SU-DHL-6 (cell line): Measurements from ENCODE around the gene PTPRH.

ENCODE experiments used
- EZH2phosphoT487 ChIP-seq: fragments of 200-600 bp; sonication (generic), shearing (Covaris generic); conservative IDR thresholded peaks from 2 replicates; pipeline ENCODE4 v1.6.1; 2018; ENCODE audit warnings: mild to moderate bottlenecking, antibody characterized with exemption, low read length, moderate library complexity, mixed read lengths
- TF ChIP-seq, protein P1 (sequence below): fragments of 200-600 bp; sonication (generic); IDR thresholded peaks from one replicate; pipeline ENCODE4 v1.5.1; 2017; ENCODE audit warnings: antibody characterized with exemption, mild to moderate bottlenecking, low read length, moderate library complexity; ENCODE audit not compliant: insufficient read depth, poor library complexity, severe bottlenecking

DNA sequence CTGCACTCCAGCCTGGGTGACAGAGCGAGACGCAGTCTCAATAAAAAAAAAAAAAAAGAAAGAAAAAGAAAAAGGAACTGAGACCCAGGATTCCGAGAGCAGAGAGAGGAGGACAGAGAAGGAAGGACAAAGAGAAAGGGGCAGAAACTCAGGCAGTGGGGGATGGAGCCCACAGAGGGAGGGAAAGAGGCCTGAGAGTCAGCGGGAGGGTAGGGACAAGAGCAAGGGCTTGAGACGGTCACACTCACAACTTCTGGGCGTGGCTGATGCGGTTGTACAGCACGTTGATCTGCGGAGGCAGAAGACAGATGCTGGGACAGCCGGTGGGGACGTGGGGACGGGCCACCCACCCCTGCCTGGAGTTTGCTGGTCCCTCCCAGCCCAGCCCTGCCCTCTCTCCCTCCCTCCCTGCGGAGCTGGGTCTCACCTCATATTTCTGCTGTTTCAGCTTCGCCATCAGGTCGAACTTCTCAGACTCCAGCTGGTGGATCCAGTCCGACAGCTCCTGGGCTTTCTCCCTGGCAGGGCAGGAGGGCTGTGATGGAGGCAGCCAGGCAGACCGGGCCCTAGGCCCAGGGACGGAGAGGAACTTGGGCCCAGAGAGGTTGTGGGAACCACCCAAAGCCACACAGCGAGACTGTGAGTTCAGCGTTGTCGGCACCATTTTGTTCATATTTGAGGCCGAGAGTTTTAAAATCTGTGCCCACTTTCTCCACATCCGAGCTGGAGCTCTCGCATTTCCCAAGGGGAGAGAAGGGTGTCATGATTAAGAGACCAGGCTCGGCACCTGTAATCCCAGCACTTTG, 75.5 kb downstream of the PTPRH start:
- TF ChIP-seq, protein P1, sequence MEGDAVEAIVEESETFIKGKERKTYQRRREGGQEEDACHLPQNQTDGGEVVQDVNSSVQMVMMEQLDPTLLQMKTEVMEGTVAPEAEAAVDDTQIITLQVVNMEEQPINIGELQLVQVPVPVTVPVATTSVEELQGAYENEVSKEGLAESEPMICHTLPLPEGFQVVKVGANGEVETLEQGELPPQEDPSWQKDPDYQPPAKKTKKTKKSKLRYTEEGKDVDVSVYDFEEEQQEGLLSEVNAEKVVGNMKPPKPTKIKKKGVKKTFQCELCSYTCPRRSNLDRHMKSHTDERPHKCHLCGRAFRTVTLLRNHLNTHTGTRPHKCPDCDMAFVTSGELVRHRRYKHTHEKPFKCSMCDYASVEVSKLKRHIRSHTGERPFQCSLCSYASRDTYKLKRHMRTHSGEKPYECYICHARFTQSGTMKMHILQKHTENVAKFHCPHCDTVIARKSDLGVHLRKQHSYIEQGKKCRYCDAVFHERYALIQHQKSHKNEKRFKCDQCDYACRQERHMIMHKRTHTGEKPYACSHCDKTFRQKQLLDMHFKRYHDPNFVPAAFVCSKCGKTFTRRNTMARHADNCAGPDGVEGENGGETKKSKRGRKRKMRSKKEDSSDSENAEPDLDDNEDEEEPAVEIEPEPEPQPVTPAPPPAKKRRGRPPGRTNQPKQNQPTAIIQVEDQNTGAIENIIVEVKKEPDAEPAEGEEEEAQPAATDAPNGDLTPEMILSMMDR = no peak
- no peak for TF ChIP-seq EZH2phosphoT487
